ENCODE results near the gene ELMO2. TPM values are rescaled to one million over a fixed set of nuclear protein-coding genes. Genes with fewer than 3 reads are reported as not detected.

The ELMO2 gene
- total RNA-seq, 1 donor from 2014 or later = 22.4 TPM

Other genes starting within 250 kb of the ELMO2 start
- gene CDH22, start 98.1 kb downstream of the ELMO2 start, total RNA-seq = not detected in 2 replicates
- under 0.01 and 1.3 TPM in 2 replicates for gene ZNF334, start 106.9 kb upstream of the ELMO2 start, total RNA-seq
- not detected in 2 replicates for gene OCSTAMP, start 144.0 kb upstream of the ELMO2 start, total RNA-seq
- 0.04 and 0.40 TPM in 2 replicates for gene SLC13A3, start 244.8 kb upstream of the ELMO2 start, total RNA-seq